NCI-H1930 (cell line): ENCODE measurements around the gene MAPT.

Source experiments
- DNase-seq, 2 experiments: peaks; one replicate each; lab custom pipeline; 2025; lab: John Stamatoyannopoulos, UW

MAPT gene

DNA sequence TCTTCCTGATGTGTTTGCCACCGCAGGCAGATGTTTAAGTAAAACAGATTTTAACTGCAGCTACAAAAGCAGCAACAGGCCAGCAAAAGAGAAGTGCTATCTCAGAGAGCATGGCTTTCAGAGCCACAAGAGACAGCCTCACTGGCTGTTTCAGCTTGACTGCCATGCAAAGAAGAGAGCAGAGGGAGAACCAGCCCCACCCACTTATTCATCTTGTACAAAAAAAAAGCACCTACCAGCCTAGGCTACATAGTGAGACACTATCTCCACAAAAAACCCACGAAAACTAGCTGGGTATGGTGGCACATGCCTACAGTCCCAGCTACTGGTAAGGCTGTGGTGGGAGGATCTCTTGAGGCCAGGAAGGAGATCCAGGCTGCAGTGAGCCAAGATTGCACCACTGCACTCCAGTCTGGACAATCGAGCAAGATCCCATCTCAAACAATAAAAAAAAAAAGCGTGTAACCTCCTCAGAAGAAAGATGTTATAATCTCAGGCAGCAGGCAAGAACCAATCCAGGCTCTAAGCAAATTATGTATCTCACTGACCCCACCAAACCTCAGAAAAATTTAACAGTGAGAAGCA lies 134.7 kb downstream of the MAPT start:
- no peak for DNase-seq

- no peak for DNase-seq
Measured at GRCh38 chr17:46029627-46030026, 135.3 kb downstream of the MAPT start.

DNA sequence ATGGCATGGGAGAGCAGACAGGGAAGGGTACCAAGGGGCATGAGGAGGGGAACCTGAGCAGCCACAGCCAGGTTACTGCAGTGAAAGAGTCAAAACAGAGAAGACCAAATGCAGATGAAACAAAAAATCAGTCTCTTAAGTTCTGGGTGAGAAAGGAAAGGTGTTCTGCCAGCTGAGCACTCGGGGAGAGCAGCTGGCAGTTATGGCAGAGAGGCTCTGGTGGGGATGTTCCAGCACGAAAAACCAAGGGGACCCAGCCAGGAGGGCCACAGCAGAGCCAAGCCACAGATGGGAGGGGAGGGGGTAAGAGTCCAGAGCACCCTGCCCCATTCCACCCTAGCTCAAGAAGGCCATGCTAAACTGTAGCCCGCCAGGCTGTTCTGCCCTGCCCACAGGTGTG lies 136.4 kb downstream of the MAPT start:
- DNase-seq, result no peak

- DNase-seq, result no peak
Measured at GRCh38 chr17:46031440-46031839, 137.1 kb downstream of the MAPT start.

- DNase-seq, result no peak
Measured at GRCh38 chr17:46031920-46032319, 137.6 kb downstream of the MAPT start.

GRCh38 chr17:46032909-46033308 lies 138.6 kb downstream of the MAPT start:
- DNase-seq, result no peak

DNA sequence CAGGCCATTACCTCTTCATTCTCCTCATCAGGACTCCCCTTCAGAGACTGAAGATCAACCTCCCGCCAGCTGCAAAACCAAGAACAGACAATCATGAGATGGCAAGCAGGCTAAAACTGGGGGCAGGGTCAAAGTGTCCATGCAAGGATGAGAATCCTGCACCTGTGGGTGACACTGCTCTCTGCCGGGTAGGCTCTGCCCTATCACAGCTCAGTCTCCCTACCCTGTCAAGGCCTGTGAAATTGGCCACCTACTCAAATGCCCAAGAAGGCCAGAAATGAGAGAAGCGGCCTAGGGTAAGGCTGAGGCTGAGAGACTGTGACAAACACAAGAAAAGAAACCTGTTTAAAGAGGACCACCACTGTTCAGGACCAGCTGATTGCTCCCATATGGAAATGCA lies 139.0 kb downstream of the MAPT start:
- DNase-seq, result no peak

DNA sequence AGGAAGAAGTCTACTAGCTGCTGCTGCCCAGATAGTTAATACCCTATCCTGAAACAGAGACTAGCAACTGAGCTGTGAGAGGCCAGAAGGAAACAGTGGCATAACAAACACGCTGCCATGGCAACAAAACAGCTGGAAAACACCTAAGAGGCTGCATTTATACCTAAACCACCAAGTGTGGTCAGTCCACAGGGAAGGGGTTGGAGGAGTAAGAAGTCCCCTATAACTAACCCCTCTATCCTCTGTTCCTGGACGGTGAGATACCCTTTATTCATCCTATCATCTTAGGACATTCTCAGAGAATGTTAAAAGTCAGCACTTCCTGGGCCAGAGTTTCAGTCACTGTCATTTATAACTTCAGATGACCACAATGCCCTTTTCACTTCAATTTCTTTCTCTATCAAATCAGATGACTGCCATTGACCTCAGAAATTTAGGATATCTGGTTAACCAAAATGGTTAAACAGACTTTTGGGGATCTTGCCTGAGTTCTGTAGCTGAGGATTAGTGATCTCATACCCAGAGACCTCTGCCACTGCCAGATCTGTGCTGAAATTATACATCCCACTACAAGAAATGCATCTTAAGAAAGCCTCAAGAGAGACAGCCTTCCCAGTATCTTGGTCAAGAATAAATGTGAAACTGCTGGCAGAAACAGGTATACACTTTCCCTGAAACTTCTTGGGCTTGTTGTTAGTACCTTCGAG lies 140.9 kb downstream of the MAPT start:
- no peak for DNase-seq

- no peak for DNase-seq
Measured at GRCh38 chr17:46036491-46036890, 142.1 kb downstream of the MAPT start.

GRCh38 chr17:46037722-46038255 lies 143.4 kb downstream of the MAPT start:
- no peak for DNase-seq

DNA sequence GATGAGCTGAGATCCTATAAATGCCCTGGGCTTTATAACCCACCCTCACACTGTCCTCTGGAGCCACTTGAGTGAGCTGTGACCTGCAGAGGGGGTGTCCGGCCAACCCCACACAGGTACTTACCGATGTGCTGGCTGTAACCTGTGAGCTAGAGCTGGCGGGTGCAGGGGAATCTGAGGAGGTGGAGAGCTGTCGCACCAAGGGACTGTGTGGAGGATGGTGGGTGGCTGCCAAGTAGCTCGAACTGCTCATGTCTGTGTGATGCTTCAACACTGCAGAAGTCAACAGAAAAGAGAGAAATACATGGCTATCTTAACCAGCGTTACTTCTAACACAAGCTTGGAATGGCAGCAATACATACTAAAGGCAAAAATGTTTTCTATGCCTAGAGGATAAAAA lies 144.1 kb downstream of the MAPT start:
- no peak for DNase-seq

- DNase-seq, result no peak
Measured at GRCh38 chr17:46038937-46039336, 144.6 kb downstream of the MAPT start.

- no peak for DNase-seq
Measured at GRCh38 chr17:46039592-46040186, 145.3 kb downstream of the MAPT start.

DNA sequence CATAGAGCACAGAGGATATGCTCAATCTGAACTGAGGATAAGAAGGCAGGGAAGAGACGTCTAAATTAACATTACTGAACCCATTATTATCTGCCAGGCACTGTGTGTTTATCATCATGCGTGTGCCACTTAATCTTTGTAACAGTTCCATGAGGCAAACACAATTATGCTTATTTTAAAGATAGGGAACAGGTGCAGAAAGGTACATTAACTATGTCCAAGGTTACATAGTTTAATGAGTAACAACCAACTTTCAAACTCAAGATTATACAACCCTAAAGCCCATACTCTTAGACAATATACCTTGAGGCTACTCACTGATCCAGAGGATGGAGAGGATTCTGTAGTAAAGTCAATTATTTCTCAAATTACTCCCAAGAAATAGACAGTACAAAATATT lies 147.9 kb downstream of the MAPT start:
- no peak for DNase-seq

DNA sequence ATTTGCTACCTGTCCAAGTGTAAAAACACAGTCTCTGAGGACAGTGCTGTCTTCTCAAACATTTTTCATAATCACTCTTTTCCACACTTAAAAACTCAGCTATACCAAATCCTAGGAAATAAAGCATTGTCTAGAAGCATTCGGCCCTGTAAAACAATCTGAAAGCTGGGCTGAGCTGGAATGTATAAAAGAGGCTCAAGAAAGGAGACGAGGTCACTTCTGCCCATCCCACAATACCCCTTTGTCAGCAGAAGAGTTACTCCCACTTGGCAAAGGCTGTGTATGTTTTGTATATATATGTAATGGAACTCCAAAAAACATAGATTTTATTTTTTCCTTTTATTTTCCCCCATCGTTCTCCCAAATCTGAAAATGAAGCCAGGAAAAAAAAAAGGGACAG lies 148.6 kb downstream of the MAPT start:
- no peak for DNase-seq

- no peak for DNase-seq
Measured at GRCh38 chr17:46043606-46044005, 149.3 kb downstream of the MAPT start.

DNA sequence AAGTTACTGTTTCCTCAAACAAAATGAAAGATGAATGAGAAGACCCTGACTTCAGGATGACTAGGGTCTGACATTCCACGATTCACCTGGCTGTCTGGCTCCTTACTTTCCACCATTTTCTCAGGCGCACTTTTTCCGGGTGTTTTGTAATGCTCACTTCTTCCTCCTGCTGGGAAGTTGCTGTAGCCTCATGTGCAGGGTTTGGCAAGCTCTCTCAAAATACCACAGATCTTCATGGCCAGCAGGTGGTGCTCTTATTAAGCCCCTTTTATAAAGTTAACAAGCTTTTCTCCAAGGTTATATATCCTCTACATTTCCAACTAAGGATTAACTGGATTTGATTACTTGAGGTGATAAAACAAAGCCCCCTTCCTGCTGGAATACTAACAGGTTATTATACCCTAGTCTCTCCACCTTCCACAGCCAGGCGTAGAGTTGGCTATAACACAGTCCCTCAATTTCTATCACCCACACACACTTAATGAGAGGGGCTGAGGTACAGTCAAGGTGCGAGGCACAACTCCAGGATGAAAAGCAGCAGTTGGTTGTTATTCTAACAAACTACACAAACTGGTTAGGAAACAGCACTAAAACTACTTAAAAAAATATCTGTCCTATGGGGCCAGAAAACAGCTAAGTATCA lies 150.1 kb downstream of the MAPT start:
- DNase-seq, result peak in 1 of 2 experiments; percentile 43

GRCh38 chr17:46044989-46045388 lies 150.6 kb downstream of the MAPT start:
- no peak for DNase-seq

DNA sequence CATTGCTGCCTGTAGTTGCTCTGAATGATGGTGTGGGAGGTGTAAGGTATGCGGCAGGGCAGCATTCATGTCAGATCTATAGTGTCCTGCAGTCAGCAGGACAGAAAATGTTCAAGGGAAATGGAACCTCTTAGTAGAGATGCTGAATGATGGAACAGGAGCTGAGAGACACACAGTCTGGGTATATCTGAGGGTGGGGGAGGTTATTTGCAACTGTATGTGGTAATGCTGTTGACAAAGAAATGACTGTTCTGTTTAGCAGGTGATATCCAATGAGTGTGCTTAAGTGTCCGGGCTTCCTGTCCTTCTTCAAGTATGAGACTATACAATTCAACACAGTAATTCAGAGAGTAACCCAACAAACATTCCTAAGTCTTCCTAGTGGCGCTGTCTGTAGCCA lies 151.3 kb downstream of the MAPT start:
- DNase-seq, result no peak

DNA sequence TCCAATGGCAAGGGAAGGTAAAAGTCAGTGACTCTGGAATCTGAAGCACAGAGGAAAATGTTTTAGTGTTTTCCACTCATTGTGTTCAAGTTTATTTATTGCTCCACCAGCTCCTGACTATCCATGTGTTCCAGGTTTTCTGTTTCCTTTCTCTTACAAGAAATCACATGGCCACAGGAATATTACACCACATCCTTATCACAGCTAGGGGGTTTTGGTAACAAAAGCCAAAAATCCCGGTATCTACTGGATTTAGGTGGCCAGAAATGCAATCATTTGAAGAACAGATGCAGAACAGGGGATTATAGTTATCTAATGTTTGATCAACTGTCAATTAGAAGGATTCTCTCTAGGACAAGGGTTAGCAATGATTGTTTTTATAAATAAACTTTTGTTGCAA lies 152.6 kb downstream of the MAPT start:
- no peak for DNase-seq

DNA sequence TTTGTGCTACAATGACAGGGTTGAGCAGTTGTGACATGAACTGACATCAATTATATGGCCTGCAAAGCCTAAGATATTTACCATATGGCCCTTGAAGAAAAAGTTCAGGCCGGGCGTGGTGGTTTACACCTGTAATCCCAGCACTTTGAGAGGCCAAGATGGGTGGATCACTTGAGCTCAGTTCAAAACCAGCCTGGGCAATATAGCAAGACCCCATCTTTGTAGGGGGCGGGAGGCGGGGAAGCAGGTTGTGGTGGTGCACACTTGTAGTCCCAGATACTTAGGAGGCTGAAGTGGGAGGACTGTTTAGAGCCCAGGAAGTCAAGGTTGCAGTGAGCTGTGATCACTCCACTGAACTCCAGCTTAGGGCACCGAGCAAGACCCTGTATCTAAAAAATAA lies 153.0 kb downstream of the MAPT start:
- no peak for DNase-seq

GRCh38 chr17:46047856-46048255 lies 153.5 kb downstream of the MAPT start:
- DNase-seq, result no peak

DNA sequence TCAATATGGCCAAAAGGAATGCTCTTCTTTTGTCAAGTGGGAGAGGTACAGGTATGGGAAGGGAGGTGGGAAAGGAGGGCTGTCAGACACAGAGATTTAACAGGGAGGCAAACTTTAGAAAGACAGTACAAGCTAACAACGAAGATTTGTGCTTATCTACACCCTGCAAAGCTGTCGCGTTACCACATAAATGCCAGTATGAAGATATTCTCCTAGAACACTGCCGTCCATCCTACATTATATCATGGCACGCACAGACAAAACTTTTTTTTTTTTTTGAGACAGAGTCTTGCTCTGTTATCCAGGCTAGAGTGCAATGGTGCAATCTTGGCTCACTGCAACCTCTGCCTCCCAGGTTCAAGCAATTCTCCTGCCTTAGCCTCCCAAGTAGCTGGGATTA lies 155.3 kb downstream of the MAPT start:
- DNase-seq, result no peak
